ENCODE results near the gene EQTN.

GRCh38 chr9:27260789-27261516 lies 36.0 kb downstream of the EQTN start:
- no peak for TF ChIP-seq CTCF (conservative IDR thresholded peaks at IDR 0.05 in 1 of 2, IDR thresholded peaks at IDR 0.05 in 1 of 2; ENCODE audit: extremely low read depth in 1 of 2, insufficient read depth in 1 of 2, low read depth in 1 of 2, low read length in 2 of 2)
- TF ChIP-seq EZH2 (IDR thresholded peaks at IDR 0.05; ENCODE audit: borderline replicate concordance, low read length), result no peak
